Liver (tissue), 9 donors: Measurements from ENCODE around the gene BTBD9. TPM values are rescaled to one million over a fixed set of nuclear protein-coding genes. Genes with fewer than 3 reads are reported as not detected.
"Not testable (repeated sequence)": the region's sequence is repeated elsewhere in the genome, so short reads cannot be mapped to it uniquely, and the experiment has no call there.

Source experiments
- DNase-seq: peaks from one replicate; pipeline ENCODE4 v3.0.0-alpha.2; 2017; ENCODE audit warnings: low spot score
- H3K27ac ChIP-seq, 2 donors: one replicate each; pipeline ENCODE4 v1.7.0; 2013; ENCODE audit warnings: inconsistent platforms in 2 of 2, low read length in 2 of 2, control low read depth in 1 of 2, low read depth in 1 of 2, mild to moderate bottlenecking in 1 of 2
- H3K27me3 ChIP-seq, 4 donors: one replicate each; pipeline versions ENCODE4 v1.6.1 to v1.7.0; 2013; ENCODE audit warnings: low read length in 3 of 4, inconsistent platforms in 1 of 4, mild to moderate bottlenecking in 1 of 4, moderate library complexity in 1 of 4; ENCODE audit not compliant: control insufficient read depth in 4 of 4, insufficient read depth in 4 of 4
- H3K36me3 ChIP-seq, 4 donors: one replicate each; pipeline versions ENCODE4 v1.6.1 to v1.7.0; 2013; ENCODE audit warnings: low read length in 3 of 4, mild to moderate bottlenecking in 3 of 4, low read depth in 1 of 4, moderate library complexity in 1 of 4; ENCODE audit not compliant: control insufficient read depth in 4 of 4, insufficient read depth in 3 of 4
- H3K4me1 ChIP-seq, 4 donors: one replicate each; pipeline versions ENCODE4 v1.6.1 to v1.7.0; 2013; ENCODE audit warnings: low read length in 3 of 4, mild to moderate bottlenecking in 3 of 4, moderate library complexity in 1 of 4; ENCODE audit not compliant: control insufficient read depth in 4 of 4, insufficient read depth in 4 of 4
- H3K4me3 ChIP-seq, 3 donors: one replicate each; pipeline versions ENCODE4 v1.6.1 to v1.7.0; 2013; ENCODE audit warnings: low read length in 3 of 3, control low read depth in 1 of 3, low read depth in 1 of 3, mild to moderate bottlenecking in 1 of 3
- H3K9ac ChIP-seq, 2 donors: one replicate each; pipeline ENCODE4 v1.7.0; 2013; ENCODE audit warnings: low read length in 2 of 2, mild to moderate bottlenecking in 2 of 2, moderate library complexity in 2 of 2, control low read depth in 1 of 2, low read depth in 1 of 2
- H3K9me3 ChIP-seq, 4 donors: one replicate each; pipeline versions ENCODE4 v1.6.1 to v1.7.0; 2013; ENCODE audit warnings: low read length in 3 of 4; ENCODE audit not compliant: control insufficient read depth in 4 of 4
- ATF3 ChIP-seq: IDR thresholded peaks from 2 replicates; pipeline ENCODE4 v1.6.1; 2016; ENCODE audit warnings: antibody characterized with exemption
- CTCF ChIP-seq: fragments of 150-350 bp; IDR thresholded peaks from 2 replicates; pipeline ENCODE4 v1.5.1; 2017; ENCODE audit warnings: improper control_type of control experiment, low read depth, low read length; ENCODE audit not compliant: missing input control
- EGR1 ChIP-seq, 2 donors: IDR thresholded peaks; 2 replicates each; pipeline ENCODE4 v1.6.1; 2016 to 2018; ENCODE audit warnings: antibody characterized with exemption in 2 of 2, low read depth in 2 of 2
- FOXA1 ChIP-seq: IDR thresholded peaks from 2 replicates; pipeline ENCODE4 v1.6.1; 2016; ENCODE audit warnings: antibody characterized with exemption
- FOXA2 ChIP-seq: IDR thresholded peaks from 2 replicates; pipeline ENCODE4 v1.6.1; 2016; ENCODE audit warnings: antibody characterized with exemption
- GABPA ChIP-seq, 2 donors: IDR thresholded peaks in 1 of 2; conservative IDR thresholded peaks in 1 of 2; 2 replicates each; pipeline ENCODE4 v1.6.1; 2016; ENCODE audit warnings: antibody characterized with exemption in 2 of 2, mild to moderate bottlenecking in 1 of 2, moderate library complexity in 1 of 2
- HNF4A ChIP-seq, 2 donors: conservative IDR thresholded peaks; 2 replicates each; pipeline ENCODE4 v1.6.1; 2016; ENCODE audit warnings: antibody characterized with exemption in 2 of 2, mild to moderate bottlenecking in 2 of 2
- HNF4G ChIP-seq: IDR thresholded peaks from 2 replicates; pipeline ENCODE4 v1.6.1; 2016; ENCODE audit warnings: antibody characterized with exemption
- JUND ChIP-seq, 2 donors: IDR thresholded peaks; 2 replicates each; pipeline ENCODE4 v1.6.1; 2016; ENCODE audit warnings: antibody characterized with exemption in 2 of 2
- MAX ChIP-seq: IDR thresholded peaks from 2 replicates; pipeline ENCODE4 v1.6.1; 2016; ENCODE audit warnings: antibody characterized with exemption
- NR2F2 ChIP-seq: IDR thresholded peaks from 2 replicates; pipeline ENCODE4 v1.6.1; 2016; ENCODE audit warnings: antibody characterized with exemption
- RAD21 ChIP-seq, 2 donors: IDR thresholded peaks; 2 replicates each; pipeline ENCODE4 v1.6.1; 2016; ENCODE audit warnings: antibody characterized with exemption in 2 of 2, mild to moderate bottlenecking in 2 of 2
- RXRA ChIP-seq, 2 donors: IDR thresholded peaks; 2 replicates each; pipeline ENCODE4 v1.6.1; 2017 to 2018; ENCODE audit warnings: antibody characterized with exemption in 2 of 2, mild to moderate bottlenecking in 1 of 2
- SP1 ChIP-seq: IDR thresholded peaks from 2 replicates; pipeline ENCODE4 v1.6.1; 2018; ENCODE audit warnings: antibody characterized with exemption, mild to moderate bottlenecking
- TAF1 ChIP-seq: conservative IDR thresholded peaks from 2 replicates; pipeline ENCODE4 v1.6.1; 2016; ENCODE audit warnings: antibody characterized with exemption, mild to moderate bottlenecking
- YY1 ChIP-seq: IDR thresholded peaks from 2 replicates; pipeline ENCODE4 v1.6.1; 2016; ENCODE audit warnings: antibody characterized with exemption, mild to moderate bottlenecking
- ZBTB33 ChIP-seq: IDR thresholded peaks from 2 replicates; pipeline ENCODE4 v1.6.1; 2016; ENCODE audit warnings: antibody characterized with exemption
- WGBS: extraction: QIAGEN DNeasy Blood & Tissue Kit; methylation state at CpG from one replicate; pipeline ENCODE4 v1.1.7; 2013; 5-methylcytosine and 5-hydroxymethylcytosine counted together
- polyA plus RNA-seq, 2 donors: library from polyadenylated mRNA; stranded (reverse) in 1 of 2; unstranded in 1 of 2; fragments of 200-250 nt in 1 of 2; fragments of >200 nt in 1 of 2; fragmentation: Nextera tagmentation in 1 of 2; extraction: Ambion mirVana in 1 of 2; gene quantifications; one replicate each; pipeline versions ENCODE4 v1.2.1 to v1.2.3, GENCODE V29; 2013 to 2015
- total RNA-seq, 2 donors: library from RNA; depleted of rRNA; stranded (reverse); fragments of >200 nt; gene quantifications; one replicate each; pipeline ENCODE4 v1.2.3, GENCODE V29; 2014
- donor health status: healthy.
- donor health status: healthy.
- donor health status: healthy.
- donor health status: healthy.
- donor health status: healthy.

Gene BTBD9
- total and polyA plus RNA-seq, 4 donors: 2.0 to 12.4 (median 5.7) TPM

- Histone ChIP-seq H3K27ac (no peak overlapping the region), H3K4me3 (no peak overlapping the region), H3K36me3 (no peaks in the 10 kb centered on the region), H3K27me3 (no peaks in the 10 kb centered on the region), H3K9me3 (no peaks in the 10 kb centered on the region), H3K4me1 (no peaks in the 10 kb centered on the region), H3K9ac (no peak overlapping the region)
- DNase-seq: no peak
- TF ChIP-seq ZBTB33: no peak
- TF ChIP-seq SP1: no peak
- no peak for TF ChIP-seq CTCF
- no peak for TF ChIP-seq RXRA (IDR thresholded peaks at IDR 0.05)
- no peak for TF ChIP-seq HNF4G
- TF ChIP-seq ATF3: no peak
- TF ChIP-seq NR2F2: no peak
- TF ChIP-seq FOXA1: no peak
- no peak for TF ChIP-seq JUND (IDR thresholded peaks at IDR 0.05)
- no peak for TF ChIP-seq RAD21 (IDR thresholded peaks at IDR 0.05)
- no peak for TF ChIP-seq EGR1 (IDR thresholded peaks at IDR 0.05; ENCODE audit: low read depth in 2 of 2)
- no peak for TF ChIP-seq HNF4A (conservative IDR thresholded peaks at IDR 0.05)
- no peak for TF ChIP-seq YY1
- no peak for TF ChIP-seq FOXA2
- TF ChIP-seq TAF1: no peak
- 97% methylated on average over 3 of the region's 3 CpGs for WGBS
Measured at GRCh38 chr6:38429546-38429945, 210.2 kb downstream of the BTBD9 start.

- Histone ChIP-seq H3K4me3 (no peak overlapping the region), H3K4me1 (no peaks in the 10 kb centered on the region), H3K27ac (no peak overlapping the region), H3K36me3 (no peaks in the 10 kb centered on the region), H3K27me3 (no peaks in the 10 kb centered on the region), H3K9me3 (no peaks in the 10 kb centered on the region), H3K9ac (no peak overlapping the region)
- 73% methylated on average over 2 of the region's 2 CpGs for WGBS
- no peak for DNase-seq
- TF ChIP-seq FOXA2 (no peak), RAD21 (IDR thresholded peaks at IDR 0.05) (no peak), EGR1 (IDR thresholded peaks at IDR 0.05; ENCODE audit: low read depth in 2 of 2) (no peak), JUND (IDR thresholded peaks at IDR 0.05) (no peak), TAF1 (no peak), HNF4A (conservative IDR thresholded peaks at IDR 0.05) (no peak), GABPA (IDR thresholded peaks at IDR 0.05 in 1 of 2, conservative IDR thresholded peaks at IDR 0.05 in 1 of 2) (no peak), SP1 (no peak), HNF4G (no peak), NR2F2 (no peak), MAX (no peak)
Measured at GRCh38 chr6:38427492-38428210, 212.1 kb downstream of the BTBD9 start.

GRCh38 chr6:38425788-38426488 lies 213.8 kb downstream of the BTBD9 start:
- H3K4me1 ChIP-seq, H3K4me3 ChIP-seq, H3K36me3 ChIP-seq, H3K9ac ChIP-seq, DNase-seq, H3K27me3 ChIP-seq, H3K27ac ChIP-seq, H3K9me3 ChIP-seq: not testable (repeated sequence)
- 97% methylated on average over 11 of the region's 11 CpGs for WGBS
